ENCODE data around the gene PGR.

Gene PGR

DNA sequence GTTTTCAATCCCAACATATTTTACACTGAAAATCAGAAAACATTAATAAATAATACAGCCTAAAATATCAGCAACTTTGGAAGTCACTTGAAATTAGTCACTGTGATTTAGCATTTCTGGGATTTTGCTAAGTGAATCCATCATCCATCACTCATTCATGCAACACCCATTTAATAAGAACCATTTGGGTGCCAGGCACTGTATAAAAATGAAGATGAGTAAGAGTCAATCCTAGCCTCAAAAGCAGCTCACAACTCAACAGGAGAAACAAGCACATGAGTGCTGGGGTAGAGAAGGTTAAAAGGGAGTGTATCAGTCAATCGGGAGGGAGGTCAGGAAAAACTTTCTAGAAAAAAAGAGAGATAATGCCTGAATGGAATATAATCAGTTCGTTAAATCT is 77.9 kb downstream of the PGR start:
- DNase-seq (ENCODE audit: extremely low read depth, low read depth) = no peak
- TF ChIP-seq, protein P1, sequence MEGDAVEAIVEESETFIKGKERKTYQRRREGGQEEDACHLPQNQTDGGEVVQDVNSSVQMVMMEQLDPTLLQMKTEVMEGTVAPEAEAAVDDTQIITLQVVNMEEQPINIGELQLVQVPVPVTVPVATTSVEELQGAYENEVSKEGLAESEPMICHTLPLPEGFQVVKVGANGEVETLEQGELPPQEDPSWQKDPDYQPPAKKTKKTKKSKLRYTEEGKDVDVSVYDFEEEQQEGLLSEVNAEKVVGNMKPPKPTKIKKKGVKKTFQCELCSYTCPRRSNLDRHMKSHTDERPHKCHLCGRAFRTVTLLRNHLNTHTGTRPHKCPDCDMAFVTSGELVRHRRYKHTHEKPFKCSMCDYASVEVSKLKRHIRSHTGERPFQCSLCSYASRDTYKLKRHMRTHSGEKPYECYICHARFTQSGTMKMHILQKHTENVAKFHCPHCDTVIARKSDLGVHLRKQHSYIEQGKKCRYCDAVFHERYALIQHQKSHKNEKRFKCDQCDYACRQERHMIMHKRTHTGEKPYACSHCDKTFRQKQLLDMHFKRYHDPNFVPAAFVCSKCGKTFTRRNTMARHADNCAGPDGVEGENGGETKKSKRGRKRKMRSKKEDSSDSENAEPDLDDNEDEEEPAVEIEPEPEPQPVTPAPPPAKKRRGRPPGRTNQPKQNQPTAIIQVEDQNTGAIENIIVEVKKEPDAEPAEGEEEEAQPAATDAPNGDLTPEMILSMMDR (IDR thresholded peaks at IDR 0.05; ENCODE audit: low read depth, low read length, missing control alignments) = no peak
- H3K4me3 ChIP-seq (replicated peaks; ENCODE audit: low read depth, low read length) = no peak overlapping the region

- TF ChIP-seq, protein P1 (IDR thresholded peaks at IDR 0.05; ENCODE audit: low read depth, low read length, missing control alignments) = no peak
- no peak overlapping the region for H3K4me3 ChIP-seq (replicated peaks; ENCODE audit: low read depth, low read length)
- DNase-seq (ENCODE audit: extremely low read depth, low read depth) = no peak
These were observed 79.8 kb downstream of the PGR start for GRCh38 chr11:101049813-101050212.

GRCh38 chr11:101049123-101049522 is 80.5 kb downstream of the PGR start:
- H3K4me3 ChIP-seq (replicated peaks; ENCODE audit: low read depth, low read length) = no peak overlapping the region
- TF ChIP-seq, protein P1 (IDR thresholded peaks at IDR 0.05; ENCODE audit: low read depth, low read length, missing control alignments) = no peak
- DNase-seq (ENCODE audit: extremely low read depth, low read depth) = no peak

GRCh38 chr11:101048479-101048878 is 81.1 kb downstream of the PGR start:
- TF ChIP-seq, protein P1 (IDR thresholded peaks at IDR 0.05; ENCODE audit: low read depth, low read length, missing control alignments) = no peak
- no peak for DNase-seq (ENCODE audit: extremely low read depth, low read depth)
- no peak overlapping the region for H3K4me3 ChIP-seq (replicated peaks; ENCODE audit: low read depth, low read length)

- DNase-seq (ENCODE audit: extremely low read depth, low read depth) = no peak
- TF ChIP-seq, protein P1 (IDR thresholded peaks at IDR 0.05; ENCODE audit: low read depth, low read length, missing control alignments) = no peak
- H3K4me3 ChIP-seq (replicated peaks; ENCODE audit: low read depth, low read length) = no peak overlapping the region
These were observed 82.7 kb downstream of the PGR start for GRCh38 chr11:101046947-101047346.

- no peak for DNase-seq (ENCODE audit: extremely low read depth, low read depth)
- no peak overlapping the region for H3K4me3 ChIP-seq (replicated peaks; ENCODE audit: low read depth, low read length)
- TF ChIP-seq, protein P1 (IDR thresholded peaks at IDR 0.05; ENCODE audit: low read depth, low read length, missing control alignments) = no peak
These were observed 84.2 kb downstream of the PGR start for GRCh38 chr11:101045415-101045814.

GRCh38 chr11:101043940-101044339 is 85.7 kb downstream of the PGR start:
- no peak overlapping the region for H3K4me3 ChIP-seq (replicated peaks; ENCODE audit: low read depth, low read length)
- DNase-seq (ENCODE audit: extremely low read depth, low read depth) = no peak
- TF ChIP-seq, protein P1 (IDR thresholded peaks at IDR 0.05; ENCODE audit: low read depth, low read length, missing control alignments) = no peak

Measured in HFF-Myc (cell line).